ENCODE measurements around the gene LMO7. TPM values are rescaled to one million over a fixed set of nuclear protein-coding genes. Genes with fewer than 3 reads are reported as not detected.

The LMO7 gene
- total and polyA plus RNA-seq, 8 donors, result 123 to 669 (median 202) TPM

GRCh38 chr13:75825161-75825560, 189.0 kb downstream of the LMO7 start:
- Histone ChIP-seq H3K27me3 (no peaks in the 10 kb centered on the region), H3K4me3 (no peak overlapping the region), H3K36me3 (peaks cover 0 to 15% of the 10 kb centered on the region in 2 donors), H3K4me1 (peaks cover 0 to 4% of the 10 kb centered on the region in 2 donors), H3K27ac (no peak overlapping the region), H3K9me3 (no peaks in the 10 kb centered on the region)
- TF ChIP-seq CTCF (IDR thresholded peaks at IDR 0.05), result no peak
- ATAC-seq (no peak), DNase-seq (no peak)
- intact Hi-C loops (cut with DNase I), result no loop called here

GRCh38 chr13:75825594-75825993, 189.5 kb downstream of the LMO7 start:
- ATAC-seq (no peak), DNase-seq (no peak)
- H3K36me3 ChIP-seq, result peaks cover 0 to 15% of the 10 kb centered on the region in 2 donors
- intact Hi-C loops (cut with DNase I), result no loop called here
- H3K27ac ChIP-seq, result no peak overlapping the region
- no peaks in the 10 kb centered on the region for H3K9me3 ChIP-seq
- no peak overlapping the region for H3K4me3 ChIP-seq
- H3K27me3 ChIP-seq, result no peaks in the 10 kb centered on the region
- H3K4me1 ChIP-seq, result peaks cover 0 to 4% of the 10 kb centered on the region in 2 donors
- TF ChIP-seq CTCF (IDR thresholded peaks at IDR 0.05), result no peak

GRCh38 chr13:75826391-75826790, 190.3 kb downstream of the LMO7 start:
- Histone ChIP-seq H3K4me1 (peaks cover 0 to 4% of the 10 kb centered on the region in 2 donors), H3K36me3 (peaks cover 0 to 14% of the 10 kb centered on the region in 2 donors), H3K4me3 (no peak overlapping the region), H3K27me3 (no peaks in the 10 kb centered on the region), H3K9me3 (no peaks in the 10 kb centered on the region), H3K27ac (no peak overlapping the region)
- ATAC-seq (no peak), DNase-seq (no peak)
- intact Hi-C loops (cut with DNase I), result no loop called here
- no peak for TF ChIP-seq CTCF (IDR thresholded peaks at IDR 0.05)

GRCh38 chr13:75829830-75830229, 193.7 kb downstream of the LMO7 start:
- H3K27ac ChIP-seq, result no peak overlapping the region
- intact Hi-C loops (cut with DNase I), result no loop called here
- no peak for TF ChIP-seq CTCF (IDR thresholded peaks at IDR 0.05)
- ATAC-seq, result no peak
- no peaks in the 10 kb centered on the region for H3K9me3 ChIP-seq
- no peaks in the 10 kb centered on the region for H3K36me3 ChIP-seq
- no peak for DNase-seq
- no peak overlapping the region for H3K4me3 ChIP-seq
- peaks cover 0 to 4% of the 10 kb centered on the region in 2 donors for H3K4me1 ChIP-seq
- H3K27me3 ChIP-seq, result no peaks in the 10 kb centered on the region

- H3K4me3 ChIP-seq, result no peak overlapping the region
- intact Hi-C loops (cut with DNase I), result no loop called here
- H3K4me1 ChIP-seq, result peaks cover 0 to 4% of the 10 kb centered on the region in 2 donors
- no peak for TF ChIP-seq CTCF (IDR thresholded peaks at IDR 0.05)
- peak; percentile 36 for ATAC-seq
- no peaks in the 10 kb centered on the region for H3K36me3 ChIP-seq
- H3K27me3 ChIP-seq, result no peaks in the 10 kb centered on the region
- DNase-seq, result no peak
- no peaks in the 10 kb centered on the region for H3K9me3 ChIP-seq
- H3K27ac ChIP-seq, result no peak overlapping the region
Observed at GRCh38 chr13:75830842-75831241, 194.7 kb downstream of the LMO7 start.
